Epithelial cell of esophagus (primary cell): ENCODE results near the gene ADAT2.
A peak's percentile ranks its signal among the peaks of the same experiment; 100 is the strongest.

ENCODE experiments used
- DNase-seq: peaks from one replicate; pipeline ENCODE4 v3.0.0; 2010; ENCODE audit warnings: low read depth
- H3K4me3 ChIP-seq: 2 replicates; pipeline ENCODE4 v1.5.1; 2011; ENCODE audit warnings: mild to moderate bottlenecking, low read length, control low read depth
- TF ChIP-seq, protein P1 (sequence below): IDR thresholded peaks from 2 replicates; pipeline ENCODE4 v1.5.1; 2011; ENCODE audit warnings: low read depth, mild to moderate bottlenecking, low read length, control low read depth, inconsistent platforms; ENCODE audit not compliant: insufficient read depth; ENCODE audit errors: missing control alignments

Gene ADAT2

DNA sequence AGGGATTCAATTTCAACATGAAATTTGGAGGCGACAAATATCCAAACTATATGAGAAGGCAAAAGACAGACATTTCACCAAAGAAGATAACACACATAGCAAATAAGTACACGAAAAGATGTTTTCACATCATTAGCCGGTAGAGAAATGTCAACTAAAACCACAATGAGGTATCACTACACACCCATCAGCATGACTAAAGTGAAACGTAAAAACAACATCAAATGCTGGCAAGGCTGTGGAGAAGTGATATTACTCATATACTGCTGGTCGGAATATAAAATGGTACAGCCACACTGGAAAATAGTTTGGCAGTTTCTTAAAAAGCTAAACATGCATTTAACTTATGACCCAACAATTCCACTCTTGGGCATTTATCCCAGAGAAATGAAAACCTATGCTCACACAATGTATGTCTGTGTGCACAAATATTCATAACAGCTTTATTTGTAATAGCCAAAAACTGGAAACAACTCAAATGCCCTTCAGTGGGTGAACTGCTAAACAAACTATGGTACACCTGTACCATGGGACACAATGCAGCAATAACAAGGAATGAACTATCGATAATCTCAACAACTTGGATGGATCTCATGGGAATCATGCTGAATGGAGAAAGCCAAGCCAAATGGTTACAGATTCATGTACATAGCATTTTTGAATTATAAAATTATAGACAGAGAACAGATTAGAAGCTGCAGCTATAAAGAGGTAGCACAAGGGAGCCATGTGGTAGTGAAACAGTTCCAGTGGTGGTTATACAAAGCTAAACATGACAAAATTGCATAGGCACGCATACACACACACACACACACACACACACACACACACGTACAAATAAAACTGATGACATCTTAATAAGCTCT, 8.6 kb downstream of the ADAT2 start:
- TF ChIP-seq, protein P1, sequence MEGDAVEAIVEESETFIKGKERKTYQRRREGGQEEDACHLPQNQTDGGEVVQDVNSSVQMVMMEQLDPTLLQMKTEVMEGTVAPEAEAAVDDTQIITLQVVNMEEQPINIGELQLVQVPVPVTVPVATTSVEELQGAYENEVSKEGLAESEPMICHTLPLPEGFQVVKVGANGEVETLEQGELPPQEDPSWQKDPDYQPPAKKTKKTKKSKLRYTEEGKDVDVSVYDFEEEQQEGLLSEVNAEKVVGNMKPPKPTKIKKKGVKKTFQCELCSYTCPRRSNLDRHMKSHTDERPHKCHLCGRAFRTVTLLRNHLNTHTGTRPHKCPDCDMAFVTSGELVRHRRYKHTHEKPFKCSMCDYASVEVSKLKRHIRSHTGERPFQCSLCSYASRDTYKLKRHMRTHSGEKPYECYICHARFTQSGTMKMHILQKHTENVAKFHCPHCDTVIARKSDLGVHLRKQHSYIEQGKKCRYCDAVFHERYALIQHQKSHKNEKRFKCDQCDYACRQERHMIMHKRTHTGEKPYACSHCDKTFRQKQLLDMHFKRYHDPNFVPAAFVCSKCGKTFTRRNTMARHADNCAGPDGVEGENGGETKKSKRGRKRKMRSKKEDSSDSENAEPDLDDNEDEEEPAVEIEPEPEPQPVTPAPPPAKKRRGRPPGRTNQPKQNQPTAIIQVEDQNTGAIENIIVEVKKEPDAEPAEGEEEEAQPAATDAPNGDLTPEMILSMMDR: no peak
- DNase-seq: no peak

DNA sequence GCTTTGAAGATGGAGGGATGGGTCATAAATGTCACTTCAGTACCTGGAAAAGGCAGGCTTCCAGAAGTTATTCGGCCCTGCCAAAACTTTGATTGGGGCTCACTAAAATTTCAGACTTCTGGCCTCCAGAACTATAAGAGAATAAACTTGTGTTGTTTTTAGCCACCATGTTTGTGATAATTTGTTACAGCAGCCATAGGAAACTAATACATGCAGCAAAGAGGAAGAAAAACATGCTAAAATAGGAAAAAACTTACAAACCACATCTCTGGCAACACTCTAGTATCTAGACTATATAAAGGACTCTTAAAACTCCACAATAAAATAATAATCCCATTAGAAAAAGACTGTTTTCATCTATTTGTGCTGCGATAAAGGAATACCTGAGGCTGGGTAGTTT, 9.5 kb downstream of the ADAT2 start:
- no peak for DNase-seq
- TF ChIP-seq, protein P1: no peak
- no peak overlapping the region for H3K4me3 ChIP-seq

More for the DNA sequence above, 8.6 kb downstream of the ADAT2 start:
- no peak overlapping the region for H3K4me3 ChIP-seq

DNA sequence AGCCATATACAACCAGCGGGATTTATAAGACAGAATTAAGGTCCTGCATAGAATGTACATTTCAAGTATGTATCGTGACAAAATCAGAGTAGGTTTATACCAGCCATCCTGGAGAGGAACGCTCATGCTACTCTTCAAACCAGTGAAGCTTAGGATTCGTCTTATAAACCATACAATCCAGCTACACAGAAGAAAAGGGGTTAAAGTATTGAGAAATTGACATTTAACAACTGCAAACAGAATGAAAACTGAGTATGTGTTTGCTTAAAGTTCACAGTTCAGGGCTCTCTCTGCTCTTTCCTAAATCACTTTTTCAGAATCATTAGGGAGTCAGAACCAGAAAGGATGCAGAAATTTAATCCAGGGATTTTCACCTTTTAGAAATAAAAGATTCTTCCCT, 17.9 kb downstream of the ADAT2 start:
- TF ChIP-seq, protein P1: no peak
- DNase-seq: no peak

DNA sequence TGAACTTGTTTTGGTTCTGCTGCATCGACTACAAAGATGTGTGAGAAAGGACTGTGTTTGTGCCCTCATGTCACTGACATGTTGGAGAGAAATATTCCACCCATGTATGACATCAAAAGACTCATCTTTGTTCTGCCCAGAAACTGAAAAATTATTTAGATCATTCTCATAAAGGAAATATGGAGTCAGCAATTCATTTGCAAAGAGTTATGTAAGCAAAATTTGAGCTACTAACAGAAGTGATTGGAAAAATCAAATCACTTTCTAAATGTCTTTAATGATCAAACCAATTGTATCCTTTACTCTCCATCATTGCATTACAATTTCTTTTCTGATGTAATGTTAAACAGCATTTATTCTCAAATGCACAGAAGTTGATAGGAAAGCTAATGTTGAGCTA, 19.3 kb downstream of the ADAT2 start:
- no peak overlapping the region for H3K4me3 ChIP-seq
- TF ChIP-seq, protein P1: no peak
- DNase-seq: no peak

More for the DNA sequence above, 17.9 kb downstream of the ADAT2 start:
- H3K4me3 ChIP-seq: no peak overlapping the region

DNA sequence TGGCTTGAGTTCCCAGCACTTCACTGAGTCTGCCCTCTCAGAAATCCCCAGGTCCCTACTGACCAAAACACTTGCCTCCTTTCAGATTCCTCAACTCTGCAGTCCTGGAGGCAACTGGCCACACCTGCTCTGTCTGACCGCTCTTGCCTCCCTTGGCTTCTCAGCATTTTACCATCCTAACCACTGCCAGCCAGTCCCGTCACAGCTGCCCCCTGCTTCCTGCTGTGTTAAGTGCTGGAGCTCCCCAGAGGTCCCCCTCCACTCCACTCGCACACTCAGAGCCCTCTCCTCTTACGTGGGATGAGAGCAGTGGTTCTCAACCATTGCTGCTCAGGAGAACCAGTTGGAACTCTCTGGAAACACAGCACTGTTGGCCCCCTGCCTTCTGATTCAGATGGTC, 20.5 kb downstream of the ADAT2 start:
- TF ChIP-seq, protein P1: no peak
- no peak for DNase-seq
- H3K4me3 ChIP-seq: no peak overlapping the region

DNA sequence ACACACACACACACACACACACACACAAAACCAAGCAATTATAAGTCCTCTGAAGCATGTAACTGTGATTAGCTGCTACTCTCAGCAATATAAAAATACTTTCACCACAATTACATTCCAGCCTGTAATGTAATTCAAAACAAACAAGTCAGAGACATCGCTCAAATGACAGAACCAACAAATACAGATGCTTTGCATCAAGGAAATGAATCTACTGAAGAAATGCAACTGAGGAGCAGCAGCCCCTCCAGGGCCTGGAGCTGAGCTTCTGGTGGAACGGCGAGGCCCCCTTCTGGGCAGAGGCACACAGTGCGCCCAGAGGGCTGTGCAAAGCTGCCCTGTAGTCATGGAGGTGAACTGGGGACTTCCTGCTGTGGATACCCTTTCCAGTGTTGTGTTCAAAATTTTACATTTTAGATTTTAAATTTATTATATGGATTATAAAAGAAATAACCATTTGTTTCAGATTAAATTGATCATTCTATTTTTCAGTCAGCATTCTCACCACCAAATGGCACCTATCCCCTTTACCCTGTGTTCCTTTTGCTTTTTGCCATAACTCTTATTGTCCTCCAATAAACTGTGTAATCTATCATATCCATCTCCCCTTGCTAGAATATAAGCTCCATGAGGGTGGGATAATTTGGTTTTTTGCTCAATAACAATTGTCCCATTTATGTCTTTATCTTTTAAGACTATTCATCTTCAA, 23.2 kb downstream of the ADAT2 start:
- peak; percentile 78 for DNase-seq
- no peak overlapping the region for H3K4me3 ChIP-seq
- TF ChIP-seq, protein P1: peak; percentile 99

DNA sequence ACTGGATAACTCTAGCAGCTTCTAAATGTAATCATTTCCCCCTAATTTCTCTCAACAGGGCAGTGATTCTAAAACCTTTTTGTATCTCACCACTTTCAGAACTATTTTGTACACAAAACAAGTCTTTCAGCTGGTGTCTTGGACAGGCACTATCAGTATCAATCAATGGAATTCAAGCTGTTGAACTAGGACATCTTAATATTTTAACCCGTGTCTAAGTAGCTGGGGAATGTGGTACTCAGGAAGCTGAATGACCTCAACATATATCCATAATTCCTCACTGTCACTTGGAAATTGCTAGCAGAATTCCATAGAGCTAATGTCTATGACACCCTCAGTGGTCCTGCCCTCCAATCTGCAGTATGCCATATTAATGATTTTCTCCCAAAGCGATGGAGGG, 24.5 kb downstream of the ADAT2 start:
- TF ChIP-seq, protein P1: no peak
- no peak overlapping the region for H3K4me3 ChIP-seq
- DNase-seq: no peak
